ENCODE measurements around the gene ARHGEF28. TPM values are rescaled to one million over a fixed set of nuclear protein-coding genes. Genes with fewer than 3 reads are reported as not detected.

Gene ARHGEF28
- total and polyA plus RNA-seq, 10 of the 15 experiments (the other 5 are each of a cell fraction or from before 2014, with no cell fraction given): 0.10 to 0.72 (median 0.22) TPM; not detected in 2

GRCh38 chr5:73640861-73641320, 14.9 kb downstream of the ARHGEF28 start:
- no peak for FAIRE-seq
- in situ Hi-C loops (cut with MboI): no loop called here

More at GRCh38 chr5:73640861-73641320, 14.9 kb downstream of the ARHGEF28 start:
- H3K9ac ChIP-seq (ENCODE audit: control insufficient read depth, insufficient read depth, low read length): no peak overlapping the region
- intact Hi-C loops (cut with micrococcal nuclease; ENCODE audit: unreplicated experiment): no loop called here
- no peaks in the 10 kb centered on the region for H3K27me3 ChIP-seq (replicated peaks in 1 of 2; ENCODE audit: control insufficient read depth in 2 of 2, insufficient read depth in 2 of 2, low read length in 1 of 2)
- TF ChIP-seq USF2 (IDR thresholded peaks at IDR 0.05; ENCODE audit: borderline replicate concordance, low read depth, low read length) (no peak), SKIL (IDR thresholded peaks at IDR 0.05; ENCODE audit: low read depth, poor library complexity, severe bottlenecking) (no peak), JUND (IDR thresholded peaks at IDR 0.05; ENCODE audit: low read depth, low read length) (no peak), TCF3 (IDR thresholded peaks at IDR 0.05; ENCODE audit: borderline replicate concordance, insufficient read depth, low read depth, low read length) (no peak), IKZF1 (conservative IDR thresholded peaks at IDR 0.05) (no peak), TCF12 (IDR thresholded peaks at IDR 0.05; ENCODE audit: low read depth, low read length) (no peak), NFYA (IDR thresholded peaks at IDR 0.05; ENCODE audit: borderline replicate concordance, low read depth, low read length) (no peak), NFYB (IDR thresholded peaks at IDR 0.05; ENCODE audit: insufficient read depth, low read depth, low read length) (no peak), BHLHE40 (IDR thresholded peaks at IDR 0.05; ENCODE audit: borderline replicate concordance in 1 of 2, low read depth in 2 of 2, low read length in 1 of 2) (no peak), IRF3 (IDR thresholded peaks at IDR 0.05) (no peak)
- TF ChIP-seq, protein P1, sequence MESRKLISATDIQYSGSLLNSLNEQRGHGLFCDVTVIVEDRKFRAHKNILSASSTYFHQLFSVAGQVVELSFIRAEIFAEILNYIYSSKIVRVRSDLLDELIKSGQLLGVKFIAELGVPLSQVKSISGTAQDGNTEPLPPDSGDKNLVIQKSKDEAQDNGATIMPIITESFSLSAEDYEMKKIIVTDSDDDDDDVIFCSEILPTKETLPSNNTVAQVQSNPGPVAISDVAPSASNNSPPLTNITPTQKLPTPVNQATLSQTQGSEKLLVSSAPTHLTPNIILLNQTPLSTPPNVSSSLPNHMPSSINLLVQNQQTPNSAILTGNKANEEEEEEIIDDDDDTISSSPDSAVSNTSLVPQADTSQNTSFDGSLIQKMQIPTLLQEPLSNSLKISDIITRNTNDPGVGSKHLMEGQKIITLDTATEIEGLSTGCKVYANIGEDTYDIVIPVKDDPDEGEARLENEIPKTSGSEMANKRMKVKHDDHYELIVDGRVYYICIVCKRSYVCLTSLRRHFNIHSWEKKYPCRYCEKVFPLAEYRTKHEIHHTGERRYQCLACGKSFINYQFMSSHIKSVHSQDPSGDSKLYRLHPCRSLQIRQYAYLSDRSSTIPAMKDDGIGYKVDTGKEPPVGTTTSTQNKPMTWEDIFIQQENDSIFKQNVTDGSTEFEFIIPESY (IDR thresholded peaks at IDR 0.05): no peak
- TF ChIP-seq, protein P2, sequence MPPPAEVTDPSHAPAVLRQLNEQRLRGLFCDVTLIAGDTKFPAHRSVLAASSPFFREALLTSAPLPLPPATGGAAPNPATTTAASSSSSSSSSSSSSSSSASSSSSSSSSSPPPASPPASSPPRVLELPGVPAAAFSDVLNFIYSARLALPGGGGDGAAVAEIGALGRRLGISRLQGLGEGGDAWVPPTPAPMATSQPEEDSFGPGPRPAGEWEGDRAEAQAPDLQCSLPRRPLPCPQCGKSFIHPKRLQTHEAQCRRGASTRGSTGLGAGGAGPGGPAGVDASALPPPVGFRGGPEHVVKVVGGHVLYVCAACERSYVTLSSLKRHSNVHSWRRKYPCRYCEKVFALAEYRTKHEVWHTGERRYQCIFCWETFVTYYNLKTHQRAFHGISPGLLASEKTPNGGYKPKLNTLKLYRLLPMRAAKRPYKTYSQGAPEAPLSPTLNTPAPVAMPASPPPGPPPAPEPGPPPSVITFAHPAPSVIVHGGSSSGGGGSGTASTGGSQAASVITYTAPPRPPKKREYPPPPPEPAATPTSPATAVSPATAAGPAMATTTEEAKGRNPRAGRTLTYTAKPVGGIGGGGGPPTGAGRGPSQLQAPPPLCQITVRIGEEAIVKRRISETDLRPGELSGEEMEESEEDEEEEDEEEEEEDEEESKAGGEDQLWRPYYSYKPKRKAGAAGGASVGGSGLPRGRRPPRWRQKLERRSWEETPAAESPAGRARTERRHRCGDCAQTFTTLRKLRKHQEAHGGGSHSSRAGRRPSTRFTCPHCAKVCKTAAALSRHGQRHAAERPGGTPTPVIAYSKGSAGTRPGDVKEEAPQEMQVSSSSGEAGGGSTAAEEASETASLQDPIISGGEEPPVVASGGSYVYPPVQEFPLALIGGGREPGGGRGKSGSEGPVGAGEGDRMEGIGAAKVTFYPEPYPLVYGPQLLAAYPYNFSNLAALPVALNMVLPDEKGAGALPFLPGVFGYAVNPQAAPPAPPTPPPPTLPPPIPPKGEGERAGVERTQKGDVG (CRISPR knock-in tag; IDR thresholded peaks at IDR 0.05): no peak
- ATAC-seq (no peak), DNase-seq (ENCODE audit: low read depth, low spot score) (no peak)
- H3K9me3 ChIP-seq (replicated peaks; ENCODE audit: control insufficient read depth, insufficient read depth, low read length): no peaks in the 10 kb centered on the region
- no peak overlapping the region for H3K4me2 ChIP-seq (ENCODE audit: control insufficient read depth, insufficient read depth)
- no peaks in the 10 kb centered on the region for H3K79me2 ChIP-seq (ENCODE audit: control insufficient read depth, insufficient read depth, low read length)
- RAD21 ChIA-PET (ENCODE audit: unreplicated experiment): interaction anchor here (0.8 to 2.3 kb wide), 7 partner anchors 9 to 147 kb away, joined by 3 to 15 read pairs (median 4); no protein-coding TSS in a partner anchor
- no peaks in the 10 kb centered on the region for H3K4me1 ChIP-seq (ENCODE audit: control insufficient read depth, insufficient read depth, low read length)
- no peak overlapping the region for H2AFZ ChIP-seq (ENCODE audit: control insufficient read depth, low read depth, low read length)
- POLR2A ChIA-PET: interaction anchor here (0.8 to 2.9 kb wide), 5 partner anchors 8 to 14 kb away, joined by 3 to 20 read pairs (median 4); no protein-coding TSS in a partner anchor
- 0% methylated on average over 1 of the region's 1 CpG for WGBS (ENCODE audit: insufficient coverage, insufficient replicate concordance, low lambda C conversion rate, missing lambda C conversion rate)
- no peak overlapping the region for H3K4me3 ChIP-seq
- no TSS peak for BruUV-seq (replicated peaks)
- SMC1A ChIA-PET (ENCODE audit: uncharacterized antibody, unreplicated experiment): interaction anchor here (0.9 to 2.0 kb wide), 12 partner anchors 11 to 155 kb away, joined by 3 to 9 read pairs (median 5); partner anchors contain the start of gene ARHGEF28
- CTCF ChIA-PET: interaction anchor here (0.6 to 1.5 kb wide), 5 partner anchors 10 to 149 kb away, joined by 3 to 5 read pairs (median 3); partner anchors contain the start of gene ARHGEF28
- H3K27ac ChIP-seq (ENCODE audit: control insufficient read depth, insufficient read depth): no peak overlapping the region
- no peaks in the 10 kb centered on the region for H3K36me3 ChIP-seq (ENCODE audit: control insufficient read depth in 2 of 2, insufficient read depth in 2 of 2, low read length in 1 of 2)
- H4K20me1 ChIP-seq (ENCODE audit: control insufficient read depth, insufficient read depth): no peaks in the 10 kb centered on the region

All from GM12878 (cell line).